HG03045 (cell line): ENCODE results near the gene PDZD4.
"Not testable (repeated sequence)": the region's sequence is repeated elsewhere in the genome, so short reads cannot be mapped to it uniquely, and the experiment has no call there.

Experiments used
- ATAC-seq: cut with Tn5 transposase; IDR thresholded peaks from one replicate; pipeline ENCODE4 v1.9.1; 2021; ENCODE audit warnings: mild to moderate bottlenecking, moderate library complexity; ENCODE audit not compliant: unreplicated experiment

Gene PDZD4

GRCh38 chrX:153836921-153837320, 6.6 kb upstream of the PDZD4 start:
- no peak for ATAC-seq

GRCh38 chrX:153832728-153833127, 2.4 kb upstream of the PDZD4 start:
- ATAC-seq, result no peak

- ATAC-seq, result no peak
Observed at GRCh38 chrX:153831429-153832150, 1.2 kb upstream of the PDZD4 start.

GRCh38 chrX:153830640-153831428, 490 bp upstream of the PDZD4 start:
- ATAC-seq, result no peak

- no peak for ATAC-seq
Observed at GRCh38 chrX:153829549-153829798, 870 bp downstream of the PDZD4 start.

GRCh38 chrX:153828723-153829548, 1.4 kb downstream of the PDZD4 start:
- no peak for ATAC-seq

GRCh38 chrX:153828308-153828707, 2.0 kb downstream of the PDZD4 start:
- no peak for ATAC-seq

- no peak for ATAC-seq
Observed at GRCh38 chrX:153827903-153828302, 2.4 kb downstream of the PDZD4 start.

- ATAC-seq, result no peak
Observed at GRCh38 chrX:153827016-153827415, 3.3 kb downstream of the PDZD4 start.

- ATAC-seq, result no peak
Observed at GRCh38 chrX:153825042-153825441, 5.3 kb downstream of the PDZD4 start.

- no peak for ATAC-seq
Observed at GRCh38 chrX:153824348-153824747, 6.0 kb downstream of the PDZD4 start.

GRCh38 chrX:153821066-153821465, 9.3 kb downstream of the PDZD4 start:
- ATAC-seq, result no peak

- ATAC-seq, result no peak
Observed at GRCh38 chrX:153820601-153821000, 9.7 kb downstream of the PDZD4 start.

GRCh38 chrX:153819384-153820040, 10.8 kb downstream of the PDZD4 start:
- no peak for ATAC-seq

- no peak for ATAC-seq
Observed at GRCh38 chrX:153818571-153819383, 11.6 kb downstream of the PDZD4 start.

- not testable (repeated sequence) for ATAC-seq
Observed at GRCh38 chrX:153818064-153818463, 12.3 kb downstream of the PDZD4 start.

- no peak for ATAC-seq
Observed at GRCh38 chrX:153816831-153817690, 13.3 kb downstream of the PDZD4 start.

GRCh38 chrX:153814591-153815315, 15.6 kb downstream of the PDZD4 start:
- ATAC-seq, result no peak

- no peak for ATAC-seq
Observed at GRCh38 chrX:153813161-153813560, 17.2 kb downstream of the PDZD4 start.
